Measurements from ENCODE around the gene LARP1. TPM values are rescaled to one million over a fixed set of nuclear protein-coding genes. Genes with fewer than 3 reads are reported as not detected.

The LARP1 gene
- total and polyA plus RNA-seq, 2 donors (not counting 1 experiment from before 2014, with no cell fraction given) = 59.6 to 150 TPM

DNA sequence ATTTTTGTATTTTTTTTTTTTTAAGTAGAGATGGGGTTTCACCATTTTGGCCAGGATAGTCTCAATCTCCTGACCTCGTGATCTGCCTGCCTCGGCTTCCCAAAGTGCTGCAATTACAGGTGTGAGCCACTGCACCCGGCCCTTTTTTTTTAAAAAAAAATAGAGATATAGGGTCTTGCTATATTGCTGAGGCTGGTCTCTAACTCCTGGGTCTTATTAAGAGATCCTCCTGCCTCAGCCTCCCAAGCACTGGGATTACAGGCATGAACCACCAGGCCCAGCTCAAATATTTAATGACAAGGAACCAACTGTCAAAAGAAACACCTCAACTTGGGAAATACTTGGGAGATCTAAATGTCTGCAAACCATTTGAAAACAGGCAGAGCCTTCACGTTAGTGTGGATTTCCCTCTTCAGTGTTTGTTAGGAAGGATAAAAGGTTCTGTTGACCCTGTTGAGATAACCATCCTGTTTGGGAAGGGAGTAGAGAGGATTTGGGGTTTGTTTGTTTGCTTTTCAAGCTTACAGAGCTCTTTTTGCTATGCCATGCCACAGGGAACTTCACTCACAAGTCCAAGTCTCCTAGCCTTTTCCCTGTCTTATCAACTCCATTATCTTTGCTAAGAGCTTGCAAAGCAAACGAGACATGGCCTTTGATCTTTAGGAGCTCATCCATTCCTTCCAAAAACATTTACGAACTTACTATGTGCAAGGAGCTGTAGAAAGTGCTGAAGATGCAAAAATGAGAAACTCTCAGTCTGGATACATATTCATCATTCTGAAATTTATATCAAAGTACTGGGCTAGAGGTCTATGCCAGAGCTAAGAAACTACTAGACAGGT, 87.7 kb downstream of the LARP1 start:
- no peaks in the 10 kb centered on the region for H3K79me2 ChIP-seq (ENCODE audit: control insufficient read depth, insufficient read depth, low read length)
- Mint-ChIP-seq H3K4me3 (no peak overlapping the region), H3K9me3 (ENCODE audit: insufficient read depth) (no peaks in the 10 kb centered on the region), H3K27me3 (no peaks in the 10 kb centered on the region), H3K4me1 (no peaks in the 10 kb centered on the region), H3K27ac (no peak overlapping the region)
- H3K9ac ChIP-seq (ENCODE audit: low read length) = no peak overlapping the region
- no peaks in the 10 kb centered on the region for H4K20me1 ChIP-seq (ENCODE audit: control insufficient read depth, insufficient read depth, low read length, poor library complexity, severe bottlenecking)
- no peak for ATAC-seq (ENCODE audit: low read depth)
- no peak for DNase-seq
- TF ChIP-seq, protein P1, sequence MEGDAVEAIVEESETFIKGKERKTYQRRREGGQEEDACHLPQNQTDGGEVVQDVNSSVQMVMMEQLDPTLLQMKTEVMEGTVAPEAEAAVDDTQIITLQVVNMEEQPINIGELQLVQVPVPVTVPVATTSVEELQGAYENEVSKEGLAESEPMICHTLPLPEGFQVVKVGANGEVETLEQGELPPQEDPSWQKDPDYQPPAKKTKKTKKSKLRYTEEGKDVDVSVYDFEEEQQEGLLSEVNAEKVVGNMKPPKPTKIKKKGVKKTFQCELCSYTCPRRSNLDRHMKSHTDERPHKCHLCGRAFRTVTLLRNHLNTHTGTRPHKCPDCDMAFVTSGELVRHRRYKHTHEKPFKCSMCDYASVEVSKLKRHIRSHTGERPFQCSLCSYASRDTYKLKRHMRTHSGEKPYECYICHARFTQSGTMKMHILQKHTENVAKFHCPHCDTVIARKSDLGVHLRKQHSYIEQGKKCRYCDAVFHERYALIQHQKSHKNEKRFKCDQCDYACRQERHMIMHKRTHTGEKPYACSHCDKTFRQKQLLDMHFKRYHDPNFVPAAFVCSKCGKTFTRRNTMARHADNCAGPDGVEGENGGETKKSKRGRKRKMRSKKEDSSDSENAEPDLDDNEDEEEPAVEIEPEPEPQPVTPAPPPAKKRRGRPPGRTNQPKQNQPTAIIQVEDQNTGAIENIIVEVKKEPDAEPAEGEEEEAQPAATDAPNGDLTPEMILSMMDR (IDR thresholded peaks at IDR 0.05) = no peak
- no peak for TF ChIP-seq EZH2 (IDR thresholded peaks at IDR 0.05; ENCODE audit: borderline replicate concordance, insufficient read depth, low read depth, low read length, poor library complexity, severe bottlenecking)
- H3K27me3 ChIP-seq (replicated peaks in 1 of 4; ENCODE audit: control extremely low read depth in 1 of 4, control insufficient read depth in 3 of 4, insufficient read depth in 4 of 4, low read length in 3 of 4) = no peaks in the 10 kb centered on the region
- no peaks in the 10 kb centered on the region for H3K9me3 ChIP-seq (ENCODE audit: control extremely low read depth in 1 of 3, control insufficient read depth in 2 of 3, insufficient read depth in 1 of 3, low read length in 2 of 3)
- POLR2A ChIA-PET = interaction anchor here (0.6 kb wide), 1 partner anchor 10 kb away, joined by 7 read pairs; no protein-coding TSS in a partner anchor
- H3K4me1 ChIP-seq (ENCODE audit: control insufficient read depth in 2 of 2, insufficient read depth in 2 of 2, low read length in 2 of 2) = no peaks in the 10 kb centered on the region
- no peaks in the 10 kb centered on the region for H3K36me3 ChIP-seq (replicated peaks in 1 of 2; ENCODE audit: control extremely low read depth in 1 of 2, control insufficient read depth in 1 of 2, extremely low read depth in 1 of 2, insufficient read depth in 2 of 2, low read length in 1 of 2)
- WGBS (ENCODE audit: insufficient coverage) = 93% methylated on average over 3 of the region's 6 CpGs
- H3K4me3 ChIP-seq (ENCODE audit: control extremely low read depth in 1 of 5, extremely low read depth in 1 of 5, insufficient read depth in 1 of 5, low read depth in 2 of 5, low read length in 4 of 5) = no peak overlapping the region
- CTCF ChIA-PET = interaction anchor here (0.6 to 0.7 kb wide), 2 partner anchors 12 to 1029 kb away, joined by 4 read pairs; no protein-coding TSS in a partner anchor
- intact Hi-C loops (cut with micrococcal nuclease) = no loop called here
- H2AFZ ChIP-seq (ENCODE audit: insufficient read depth, low read depth, low read length, poor library complexity, severe bottlenecking) = no peak overlapping the region
- H3K4me2 ChIP-seq (replicated peaks; ENCODE audit: low read depth, low read length, poor library complexity, severe bottlenecking) = no peak overlapping the region
- no peak overlapping the region for H3K27ac ChIP-seq (ENCODE audit: low read length in 2 of 2)

DNA sequence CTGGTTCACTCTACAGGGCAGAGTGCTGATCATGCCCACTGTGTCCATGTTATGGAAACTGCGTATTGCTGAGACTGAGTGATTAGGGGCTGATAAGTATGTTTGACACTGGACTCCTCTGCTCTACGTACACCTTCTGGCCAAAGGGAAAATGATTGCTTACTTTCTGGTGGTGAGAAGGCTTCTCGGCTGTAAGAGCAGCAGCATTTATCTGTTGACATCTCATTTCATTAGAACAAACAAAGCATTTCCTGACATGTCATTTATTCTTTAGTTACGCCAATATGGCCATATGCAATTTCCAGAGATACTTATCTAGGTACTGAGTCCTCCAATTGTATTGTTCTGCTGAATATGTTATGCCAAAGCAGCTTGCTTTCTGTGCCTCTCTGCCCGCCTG, 89.6 kb downstream of the LARP1 start:
- ChIA-PET CTCF (interaction anchor here (1.1 kb wide), 1 partner anchor 195 kb away, joined by 4 read pairs; no protein-coding TSS in a partner anchor), POLR2A (no interaction called here)
- Histone ChIP-seq H3K9ac (ENCODE audit: low read length) (no peak overlapping the region), H3K36me3 (replicated peaks in 1 of 2; ENCODE audit: control extremely low read depth in 1 of 2, control insufficient read depth in 1 of 2, extremely low read depth in 1 of 2, insufficient read depth in 2 of 2, low read length in 1 of 2) (no peaks in the 10 kb centered on the region), H3K4me1 (ENCODE audit: control insufficient read depth in 2 of 2, insufficient read depth in 2 of 2, low read length in 2 of 2) (no peaks in the 10 kb centered on the region), H3K27me3 (replicated peaks in 1 of 4; ENCODE audit: control extremely low read depth in 1 of 4, control insufficient read depth in 3 of 4, insufficient read depth in 4 of 4, low read length in 3 of 4) (no peaks in the 10 kb centered on the region), H3K9me3 (ENCODE audit: control extremely low read depth in 1 of 3, control insufficient read depth in 2 of 3, insufficient read depth in 1 of 3, low read length in 2 of 3) (no peaks in the 10 kb centered on the region), H3K27ac (ENCODE audit: low read length in 2 of 2) (no peak overlapping the region), H4K20me1 (ENCODE audit: control insufficient read depth, insufficient read depth, low read length, poor library complexity, severe bottlenecking) (no peaks in the 10 kb centered on the region), H2AFZ (ENCODE audit: insufficient read depth, low read depth, low read length, poor library complexity, severe bottlenecking) (no peak overlapping the region), H3K4me3 (ENCODE audit: control extremely low read depth in 1 of 5, extremely low read depth in 1 of 5, insufficient read depth in 1 of 5, low read depth in 2 of 5, low read length in 4 of 5) (no peak overlapping the region), H3K79me2 (ENCODE audit: control insufficient read depth, insufficient read depth, low read length) (no peaks in the 10 kb centered on the region), H3K4me2 (replicated peaks; ENCODE audit: low read depth, low read length, poor library complexity, severe bottlenecking) (no peak overlapping the region)
- H3K4me3 Mint-ChIP-seq = no peak overlapping the region
- ATAC-seq (ENCODE audit: low read depth) (no peak), DNase-seq (no peak)
- intact Hi-C loops (cut with micrococcal nuclease) = no loop called here
- TF ChIP-seq EZH2 (IDR thresholded peaks at IDR 0.05; ENCODE audit: borderline replicate concordance, insufficient read depth, low read depth, low read length, poor library complexity, severe bottlenecking) = no peak
- TF ChIP-seq, protein P1 (IDR thresholded peaks at IDR 0.05) = no peak
- no peaks in the 10 kb centered on the region for H3K9me3 Mint-ChIP-seq (ENCODE audit: insufficient read depth)
- H3K27ac Mint-ChIP-seq = no peak overlapping the region
- no peaks in the 10 kb centered on the region for H3K4me1 Mint-ChIP-seq
- H3K27me3 Mint-ChIP-seq = no peaks in the 10 kb centered on the region
- 78% methylated on average over 3 of the region's 5 CpGs for WGBS (ENCODE audit: insufficient coverage)
